Trophoblast cell (in vitro differentiated cells and primary cell): ENCODE measurements around the gene CHST4.
"Not testable (repeated sequence)": the region's sequence is repeated elsewhere in the genome, so short reads cannot be mapped to it uniquely, and the experiment has no call there.

Experiments used
- DNase-seq, 2 donors: peaks; one replicate each; pipeline ENCODE4 v3.0.0-alpha.2; 2016
- H2AFZ ChIP-seq: 2 replicates; pipeline ENCODE4 v1.6.1; 2013; ENCODE audit warnings: low read length, moderate library complexity, mild to moderate bottlenecking; ENCODE audit not compliant: insufficient read depth, poor library complexity
- H2AK5ac ChIP-seq: 2 replicates; pipeline ENCODE4 v1.6.1; 2013; ENCODE audit warnings: mild to moderate bottlenecking, low read length
- H2BK120ac ChIP-seq: 2 replicates; pipeline ENCODE4 v1.6.1; 2013; ENCODE audit warnings: low read length, mild to moderate bottlenecking, moderate library complexity; ENCODE audit not compliant: insufficient read depth, poor library complexity
- H2BK12ac ChIP-seq: 2 replicates; pipeline ENCODE4 v1.6.1; 2013; ENCODE audit warnings: mild to moderate bottlenecking, low read length, moderate library complexity
- H2BK5ac ChIP-seq: 2 replicates; pipeline ENCODE4 v1.6.1; 2013; ENCODE audit warnings: low read length, low read depth, moderate library complexity, mild to moderate bottlenecking; ENCODE audit not compliant: poor library complexity
- H3K14ac ChIP-seq: 2 replicates; pipeline ENCODE4 v1.6.1; 2013; ENCODE audit warnings: mild to moderate bottlenecking, low read length
- H3K18ac ChIP-seq: 2 replicates; pipeline ENCODE4 v1.6.1; 2013; ENCODE audit warnings: mild to moderate bottlenecking, low read length
- H3K23ac ChIP-seq: 2 replicates; pipeline ENCODE4 v1.6.1; 2013; ENCODE audit warnings: low read length
- H3K27ac ChIP-seq: 2 replicates; pipeline ENCODE4 v1.5.1; 2013; ENCODE audit warnings: low read depth, mild to moderate bottlenecking, inconsistent platforms, low read length, moderate library complexity
- H3K27me3 ChIP-seq: 2 replicates; pipeline ENCODE4 v1.6.1; 2013; ENCODE audit warnings: inconsistent platforms, mild to moderate bottlenecking, low read length, moderate library complexity; ENCODE audit not compliant: insufficient read depth
- H3K36me3 ChIP-seq, 2 experiments: 1 replicate in 1 of 2; 2 replicates in 1 of 2; pipeline ENCODE4 v1.6.1; 2013; ENCODE audit warnings: low read length in 2 of 2, mild to moderate bottlenecking in 2 of 2, moderate library complexity in 1 of 2; ENCODE audit not compliant: insufficient read depth in 2 of 2, control insufficient read depth in 1 of 2
- H3K4ac ChIP-seq: 2 replicates; pipeline ENCODE4 v1.6.1; 2013; ENCODE audit warnings: low read depth, mild to moderate bottlenecking, low read length, moderate library complexity
- H3K4me1 ChIP-seq, 2 experiments: 1 replicate in 1 of 2; 2 replicates in 1 of 2; pipeline ENCODE4 v1.6.1; 2013; ENCODE audit warnings: low read length in 2 of 2, mild to moderate bottlenecking in 2 of 2, moderate library complexity in 1 of 2; ENCODE audit not compliant: insufficient read depth in 2 of 2, control insufficient read depth in 1 of 2
- H3K4me2 ChIP-seq: 2 replicates; pipeline ENCODE4 v1.6.1; 2013; ENCODE audit warnings: inconsistent platforms, mild to moderate bottlenecking, low read length, moderate library complexity
- H3K4me3 ChIP-seq: 2 replicates; pipeline ENCODE4 v1.5.1; 2013; ENCODE audit warnings: mild to moderate bottlenecking, low read depth, low read length, inconsistent platforms
- H3K79me1 ChIP-seq: one replicate; pipeline ENCODE4 v1.6.1; 2013; ENCODE audit warnings: low read length
- H3K79me2 ChIP-seq: 2 replicates; pipeline ENCODE4 v1.6.1; 2013; ENCODE audit warnings: low read length, mild to moderate bottlenecking; ENCODE audit not compliant: control insufficient read depth, insufficient read depth, poor library complexity
- H3K9ac ChIP-seq: 2 replicates; pipeline ENCODE4 v1.6.1; 2013; ENCODE audit warnings: mild to moderate bottlenecking, low read length
- H3K9me3 ChIP-seq: 2 replicates; pipeline ENCODE4 v1.6.1; 2013; ENCODE audit warnings: low read depth, mild to moderate bottlenecking, control low read depth, inconsistent platforms, low read length; ENCODE audit not compliant: insufficient read depth
- H4K12ac ChIP-seq: 2 replicates; pipeline ENCODE4 v1.6.1; 2013; ENCODE audit warnings: low read depth, mild to moderate bottlenecking, low read length, moderate library complexity
- H4K8ac ChIP-seq: 2 replicates; pipeline ENCODE4 v1.6.1; 2013; ENCODE audit warnings: low read depth, mild to moderate bottlenecking, low read length, moderate library complexity
- H4K91ac ChIP-seq: one replicate; pipeline ENCODE4 v1.6.1; 2013; ENCODE audit warnings: low read depth, mild to moderate bottlenecking, low read length, moderate library complexity
- WGBS: extraction: QIAGEN DNeasy Blood & Tissue Kit; methylation state at CpG from one replicate; pipeline ENCODE4 v1.1.7; 2013; ENCODE audit warnings: missing lambda C conversion rate; ENCODE audit not compliant: insufficient read length, insufficient coverage; ENCODE audit errors: extremely low coverage; 5-methylcytosine and 5-hydroxymethylcytosine counted together

Gene CHST4

GRCh38 chr16:71499775-71500364 is 26.4 kb upstream of the CHST4 start:
- Histone ChIP-seq H3K14ac (no peak overlapping the region), H3K9ac (no peak overlapping the region), H3K4ac (no peak overlapping the region), H4K91ac (no peak overlapping the region), H3K9me3 (no peaks in the 10 kb centered on the region), H3K4me2 (no peak overlapping the region), H3K27ac (no peak overlapping the region), H3K23ac (no peak overlapping the region), H3K27me3 (no peaks in the 10 kb centered on the region), H3K4me1 (no peaks in the 10 kb centered on the region), H2AFZ (no peak overlapping the region), H4K8ac (no peak overlapping the region), H3K79me1 (no peaks in the 10 kb centered on the region), H3K79me2 (no peaks in the 10 kb centered on the region), H3K4me3 (no peak overlapping the region), H2BK5ac (no peak overlapping the region), H3K36me3 (no peaks in the 10 kb centered on the region), H3K18ac (no peak overlapping the region), H2BK12ac (no peak overlapping the region), H2BK120ac (no peak overlapping the region), H2AK5ac (no peak overlapping the region), H4K12ac (no peak overlapping the region)
- WGBS: no CpG with 5 or more reads among the region's 3 CpGs
- peak; percentile 58 to 86 for DNase-seq

GRCh38 chr16:71500964-71501363 is 25.3 kb upstream of the CHST4 start:
- Histone ChIP-seq H2BK120ac (no peak overlapping the region), H4K12ac (no peak overlapping the region), H2BK12ac (no peak overlapping the region), H3K36me3 (no peaks in the 10 kb centered on the region), H3K27ac (no peak overlapping the region), H4K91ac (no peak overlapping the region), H2AFZ (no peak overlapping the region), H4K8ac (no peak overlapping the region), H3K14ac (no peak overlapping the region), H3K18ac (no peak overlapping the region), H3K23ac (no peak overlapping the region), H3K9ac (no peak overlapping the region), H3K4me1 (no peaks in the 10 kb centered on the region), H3K79me2 (no peaks in the 10 kb centered on the region), H3K4me2 (no peak overlapping the region), H3K27me3 (no peaks in the 10 kb centered on the region), H3K9me3 (no peaks in the 10 kb centered on the region), H3K4ac (no peak overlapping the region), H3K4me3 (no peak overlapping the region), H2BK5ac (no peak overlapping the region), H3K79me1 (no peaks in the 10 kb centered on the region), H2AK5ac (no peak overlapping the region)
- whole genome bisulfite sequencing: no CpG with 5 or more reads among the region's 2 CpGs
- DNase-seq: no peak

GRCh38 chr16:71501547-71501946 is 24.7 kb upstream of the CHST4 start:
- Histone ChIP-seq H3K4ac (no peak overlapping the region), H2BK5ac (no peak overlapping the region), H3K18ac (no peak overlapping the region), H3K79me2 (no peaks in the 10 kb centered on the region), H3K79me1 (no peaks in the 10 kb centered on the region), H3K4me2 (no peak overlapping the region), H3K4me1 (no peaks in the 10 kb centered on the region), H4K12ac (no peak overlapping the region), H3K27me3 (no peaks in the 10 kb centered on the region), H2BK12ac (no peak overlapping the region), H3K9me3 (no peaks in the 10 kb centered on the region), H3K14ac (no peak overlapping the region), H2AFZ (no peak overlapping the region), H3K36me3 (no peaks in the 10 kb centered on the region), H3K23ac (no peak overlapping the region), H3K9ac (no peak overlapping the region), H2AK5ac (no peak overlapping the region), H2BK120ac (no peak overlapping the region), H4K8ac (no peak overlapping the region), H3K4me3 (no peak overlapping the region), H3K27ac (no peak overlapping the region), H4K91ac (no peak overlapping the region)
- no CpG with 5 or more reads among the region's 3 CpGs for WGBS
- DNase-seq: no peak

DNA sequence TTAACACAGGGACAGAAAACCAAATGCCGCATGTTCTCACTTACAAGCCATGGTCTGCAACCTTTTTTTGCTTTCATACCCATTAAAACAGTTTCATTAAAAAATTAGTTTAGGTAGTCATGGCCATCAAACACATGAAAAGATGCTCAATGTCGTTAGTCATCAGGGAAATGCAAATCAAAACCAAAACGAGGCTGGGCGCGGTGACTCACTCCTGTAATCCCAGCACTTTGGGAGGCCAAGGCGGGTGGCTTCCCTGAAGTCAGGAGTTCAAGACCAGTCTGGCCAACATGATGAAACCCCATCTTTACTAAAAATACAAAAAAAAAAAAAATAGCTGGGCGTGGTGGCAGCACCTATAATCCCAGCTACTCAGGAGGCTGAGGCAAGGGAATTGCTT is 22.2 kb upstream of the CHST4 start:
- H3K14ac ChIP-seq, H4K8ac ChIP-seq, H3K4me3 ChIP-seq, H3K36me3 ChIP-seq, H4K12ac ChIP-seq, H4K91ac ChIP-seq, H3K79me2 ChIP-seq, H2BK120ac ChIP-seq, H3K4ac ChIP-seq, H3K27ac ChIP-seq, H3K18ac ChIP-seq, H3K9ac ChIP-seq, H3K4me1 ChIP-seq, DNase-seq, H3K9me3 ChIP-seq, H2BK5ac ChIP-seq, H3K4me2 ChIP-seq, H2AFZ ChIP-seq, H2BK12ac ChIP-seq, H3K27me3 ChIP-seq, H3K79me1 ChIP-seq, H2AK5ac ChIP-seq, H3K23ac ChIP-seq: not testable (repeated sequence)
- no CpG with 5 or more reads among the region's 7 CpGs for WGBS
